Trophoblast cell (in vitro differentiated cells and primary cell): ENCODE results near the gene CDRT15.
"Not testable (repeated sequence)": the region's sequence is repeated elsewhere in the genome, so short reads cannot be mapped to it uniquely, and the experiment has no call there.

Source experiments
- DNase-seq, 2 donors: peaks; one replicate each; pipeline ENCODE4 v3.0.0-alpha.2; 2016
- H2AFZ ChIP-seq: 2 replicates; pipeline ENCODE4 v1.6.1; 2013; ENCODE audit warnings: low read length, moderate library complexity, mild to moderate bottlenecking; ENCODE audit not compliant: insufficient read depth, poor library complexity
- H2AK5ac ChIP-seq: 2 replicates; pipeline ENCODE4 v1.6.1; 2013; ENCODE audit warnings: mild to moderate bottlenecking, low read length
- H2BK120ac ChIP-seq: 2 replicates; pipeline ENCODE4 v1.6.1; 2013; ENCODE audit warnings: low read length, mild to moderate bottlenecking, moderate library complexity; ENCODE audit not compliant: insufficient read depth, poor library complexity
- H2BK12ac ChIP-seq: 2 replicates; pipeline ENCODE4 v1.6.1; 2013; ENCODE audit warnings: mild to moderate bottlenecking, low read length, moderate library complexity
- H2BK5ac ChIP-seq: 2 replicates; pipeline ENCODE4 v1.6.1; 2013; ENCODE audit warnings: low read length, low read depth, moderate library complexity, mild to moderate bottlenecking; ENCODE audit not compliant: poor library complexity
- H3K14ac ChIP-seq: 2 replicates; pipeline ENCODE4 v1.6.1; 2013; ENCODE audit warnings: mild to moderate bottlenecking, low read length
- H3K18ac ChIP-seq: 2 replicates; pipeline ENCODE4 v1.6.1; 2013; ENCODE audit warnings: mild to moderate bottlenecking, low read length
- H3K23ac ChIP-seq: 2 replicates; pipeline ENCODE4 v1.6.1; 2013; ENCODE audit warnings: low read length
- H3K27ac ChIP-seq: 2 replicates; pipeline ENCODE4 v1.5.1; 2013; ENCODE audit warnings: low read depth, mild to moderate bottlenecking, inconsistent platforms, low read length, moderate library complexity
- H3K27me3 ChIP-seq: 2 replicates; pipeline ENCODE4 v1.6.1; 2013; ENCODE audit warnings: inconsistent platforms, mild to moderate bottlenecking, low read length, moderate library complexity; ENCODE audit not compliant: insufficient read depth
- H3K36me3 ChIP-seq, 2 experiments: 1 replicate in 1 of 2; 2 replicates in 1 of 2; pipeline ENCODE4 v1.6.1; 2013; ENCODE audit warnings: low read length in 2 of 2, mild to moderate bottlenecking in 2 of 2, moderate library complexity in 1 of 2; ENCODE audit not compliant: insufficient read depth in 2 of 2, control insufficient read depth in 1 of 2
- H3K4ac ChIP-seq: 2 replicates; pipeline ENCODE4 v1.6.1; 2013; ENCODE audit warnings: low read depth, mild to moderate bottlenecking, low read length, moderate library complexity
- H3K4me1 ChIP-seq, 2 experiments: 1 replicate in 1 of 2; 2 replicates in 1 of 2; pipeline ENCODE4 v1.6.1; 2013; ENCODE audit warnings: low read length in 2 of 2, mild to moderate bottlenecking in 2 of 2, moderate library complexity in 1 of 2; ENCODE audit not compliant: insufficient read depth in 2 of 2, control insufficient read depth in 1 of 2
- H3K4me2 ChIP-seq: 2 replicates; pipeline ENCODE4 v1.6.1; 2013; ENCODE audit warnings: inconsistent platforms, mild to moderate bottlenecking, low read length, moderate library complexity
- H3K4me3 ChIP-seq: 2 replicates; pipeline ENCODE4 v1.5.1; 2013; ENCODE audit warnings: mild to moderate bottlenecking, low read depth, low read length, inconsistent platforms
- H3K79me1 ChIP-seq: one replicate; pipeline ENCODE4 v1.6.1; 2013; ENCODE audit warnings: low read length
- H3K79me2 ChIP-seq: 2 replicates; pipeline ENCODE4 v1.6.1; 2013; ENCODE audit warnings: low read length, mild to moderate bottlenecking; ENCODE audit not compliant: control insufficient read depth, insufficient read depth, poor library complexity
- H3K9ac ChIP-seq: 2 replicates; pipeline ENCODE4 v1.6.1; 2013; ENCODE audit warnings: mild to moderate bottlenecking, low read length
- H3K9me3 ChIP-seq: 2 replicates; pipeline ENCODE4 v1.6.1; 2013; ENCODE audit warnings: low read depth, mild to moderate bottlenecking, control low read depth, inconsistent platforms, low read length; ENCODE audit not compliant: insufficient read depth
- H4K12ac ChIP-seq: 2 replicates; pipeline ENCODE4 v1.6.1; 2013; ENCODE audit warnings: low read depth, mild to moderate bottlenecking, low read length, moderate library complexity
- H4K8ac ChIP-seq: 2 replicates; pipeline ENCODE4 v1.6.1; 2013; ENCODE audit warnings: low read depth, mild to moderate bottlenecking, low read length, moderate library complexity
- H4K91ac ChIP-seq: one replicate; pipeline ENCODE4 v1.6.1; 2013; ENCODE audit warnings: low read depth, mild to moderate bottlenecking, low read length, moderate library complexity
- WGBS: extraction: QIAGEN DNeasy Blood & Tissue Kit; methylation state at CpG from one replicate; pipeline ENCODE4 v1.1.7; 2013; ENCODE audit warnings: missing lambda C conversion rate; ENCODE audit not compliant: insufficient read length, insufficient coverage; ENCODE audit errors: extremely low coverage; 5-methylcytosine and 5-hydroxymethylcytosine counted together

The CDRT15 gene

DNA sequence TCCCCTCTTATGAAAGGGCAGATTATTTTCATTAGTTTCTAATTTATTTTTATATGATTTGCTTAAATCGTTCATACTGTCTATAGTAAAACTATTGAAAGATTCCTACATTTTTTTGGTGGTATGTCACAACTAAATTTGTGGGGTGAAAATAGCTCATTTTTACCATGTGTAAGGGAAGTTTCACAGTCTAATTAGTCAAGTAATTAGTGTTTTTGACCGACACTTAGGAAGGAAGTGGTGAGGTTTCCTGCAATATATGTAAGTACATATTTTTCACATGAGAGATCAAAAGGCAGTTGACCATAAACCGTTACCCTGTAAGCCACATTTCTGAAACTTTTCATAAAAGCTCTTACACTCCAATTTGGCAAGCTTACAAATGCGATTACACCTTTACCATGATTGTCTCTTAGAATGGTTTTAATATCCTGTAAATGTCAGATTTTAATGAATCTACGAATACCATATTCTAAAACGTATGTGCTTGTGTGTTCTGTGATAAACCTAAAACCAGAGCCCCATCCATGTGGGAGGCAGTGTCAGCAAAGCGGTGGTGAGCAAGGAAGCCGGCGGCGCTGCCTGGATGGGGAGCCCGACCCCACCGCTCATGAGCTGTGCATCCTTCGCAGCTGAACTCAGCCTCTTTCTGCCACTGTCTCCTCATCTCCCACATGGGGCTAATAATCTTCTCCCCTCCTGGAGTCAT lies 43.9 kb downstream of the CDRT15 start:
- not testable (repeated sequence) for H3K36me3 ChIP-seq, H4K8ac ChIP-seq, H3K14ac ChIP-seq, H3K79me2 ChIP-seq, H3K27ac ChIP-seq, DNase-seq, H2BK120ac ChIP-seq, H2BK12ac ChIP-seq, H3K18ac ChIP-seq, H3K9me3 ChIP-seq, H2AK5ac ChIP-seq, H3K9ac ChIP-seq, H3K4me2 ChIP-seq, H3K4ac ChIP-seq, H3K27me3 ChIP-seq, H3K4me3 ChIP-seq, H4K12ac ChIP-seq, H3K23ac ChIP-seq, H3K79me1 ChIP-seq, H4K91ac ChIP-seq, H3K4me1 ChIP-seq, H2BK5ac ChIP-seq, H2AFZ ChIP-seq
- no CpG with 5 or more reads among the region's 13 CpGs for WGBS

DNA sequence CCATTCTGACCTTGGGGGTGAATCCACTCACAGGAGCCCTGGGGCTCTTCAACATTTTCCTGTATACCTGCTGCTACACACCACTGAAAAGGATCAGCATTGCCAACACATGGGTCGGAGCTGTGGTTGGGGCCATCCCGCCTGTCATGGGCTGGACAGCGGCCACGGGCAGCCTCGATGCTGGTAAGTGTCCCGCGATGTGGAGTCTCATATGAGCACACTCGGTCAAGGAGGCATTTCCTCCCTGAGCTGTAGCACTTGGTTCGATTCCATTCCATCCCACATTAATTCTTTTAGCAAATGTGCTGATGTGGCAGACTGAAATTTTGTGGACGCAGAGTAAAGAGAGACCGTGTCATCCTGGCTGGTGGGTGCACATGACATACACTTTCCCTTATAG lies 44.6 kb downstream of the CDRT15 start:
- H3K27ac ChIP-seq, H2BK120ac ChIP-seq, H4K8ac ChIP-seq, H4K91ac ChIP-seq, H3K9ac ChIP-seq, H3K9me3 ChIP-seq, H3K79me2 ChIP-seq, H2BK12ac ChIP-seq, H2AFZ ChIP-seq, H3K36me3 ChIP-seq, H3K23ac ChIP-seq, H2AK5ac ChIP-seq, H3K4me3 ChIP-seq, H2BK5ac ChIP-seq, H4K12ac ChIP-seq, H3K27me3 ChIP-seq, H3K14ac ChIP-seq, H3K18ac ChIP-seq, H3K4ac ChIP-seq, H3K4me2 ChIP-seq, DNase-seq, H3K4me1 ChIP-seq, H3K79me1 ChIP-seq: not testable (repeated sequence)
- WGBS = no CpG with 5 or more reads among the region's 11 CpGs

DNA sequence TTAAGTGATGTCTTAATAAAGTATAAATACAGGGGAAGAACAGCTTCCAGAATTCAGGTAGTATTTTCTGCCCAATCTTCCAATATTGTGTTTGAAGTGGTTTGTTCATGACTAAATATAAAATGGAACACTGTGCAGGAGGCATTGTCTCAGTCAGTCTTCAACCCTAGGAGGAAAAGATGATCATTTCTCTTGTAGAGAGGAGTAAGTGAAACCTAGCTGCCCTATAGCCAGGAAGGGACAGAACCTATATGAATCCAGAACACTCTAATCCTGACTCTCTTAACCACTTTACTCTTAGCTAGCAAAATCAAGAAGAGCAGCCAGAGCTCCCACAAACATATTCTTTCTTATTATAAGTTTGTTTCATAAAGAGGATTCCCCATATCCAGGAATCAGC lies 45.2 kb downstream of the CDRT15 start:
- not testable (repeated sequence) for H4K91ac ChIP-seq, H3K4ac ChIP-seq, H2BK120ac ChIP-seq, H4K8ac ChIP-seq, H4K12ac ChIP-seq, H3K14ac ChIP-seq, H3K9me3 ChIP-seq, H3K27me3 ChIP-seq, H2BK12ac ChIP-seq, H2BK5ac ChIP-seq, H3K79me1 ChIP-seq, H2AK5ac ChIP-seq, H3K23ac ChIP-seq, H3K18ac ChIP-seq, H3K79me2 ChIP-seq, H3K27ac ChIP-seq, H2AFZ ChIP-seq, H3K4me1 ChIP-seq, H3K4me2 ChIP-seq, H3K36me3 ChIP-seq, DNase-seq, H3K4me3 ChIP-seq, H3K9ac ChIP-seq

DNA sequence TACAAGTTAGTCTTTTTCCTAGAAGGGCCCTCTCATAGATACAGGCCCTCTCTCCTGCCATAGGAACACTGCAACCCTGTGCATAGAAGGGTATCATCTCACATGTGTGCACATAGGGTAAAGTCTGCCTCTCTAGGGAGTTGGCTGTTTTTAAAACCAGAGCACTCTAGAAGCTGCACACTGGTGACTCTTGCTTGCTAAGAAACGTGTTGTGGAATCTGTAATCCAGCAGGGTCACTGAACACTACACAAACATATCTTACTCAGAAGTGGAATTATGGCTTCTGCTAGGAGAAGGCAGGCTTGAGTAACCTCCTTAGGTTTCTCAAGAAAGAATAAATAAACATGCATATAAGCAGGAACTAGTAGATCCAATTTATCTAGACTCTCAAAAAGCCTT lies 45.9 kb downstream of the CDRT15 start:
- H2AK5ac ChIP-seq, H4K12ac ChIP-seq, DNase-seq, H3K27me3 ChIP-seq, H3K4me1 ChIP-seq, H4K91ac ChIP-seq, H3K4ac ChIP-seq, H3K79me1 ChIP-seq, H3K79me2 ChIP-seq, H2BK120ac ChIP-seq, H3K18ac ChIP-seq, H4K8ac ChIP-seq, H3K36me3 ChIP-seq, H3K23ac ChIP-seq, H2BK5ac ChIP-seq, H3K9me3 ChIP-seq, H3K4me3 ChIP-seq, H3K27ac ChIP-seq, H3K14ac ChIP-seq, H2AFZ ChIP-seq, H3K4me2 ChIP-seq, H3K9ac ChIP-seq, H2BK12ac ChIP-seq: not testable (repeated sequence)
- no CpG with 5 or more reads among the region's 1 CpG for WGBS
